CMK (cell line): ENCODE data around the gene ROBO2.

Experiments used
- DNase-seq: peaks from one replicate; pipeline ENCODE4 v3.0.0-alpha.2; 2010; ENCODE audit warnings: low read depth

Gene ROBO2

DNA sequence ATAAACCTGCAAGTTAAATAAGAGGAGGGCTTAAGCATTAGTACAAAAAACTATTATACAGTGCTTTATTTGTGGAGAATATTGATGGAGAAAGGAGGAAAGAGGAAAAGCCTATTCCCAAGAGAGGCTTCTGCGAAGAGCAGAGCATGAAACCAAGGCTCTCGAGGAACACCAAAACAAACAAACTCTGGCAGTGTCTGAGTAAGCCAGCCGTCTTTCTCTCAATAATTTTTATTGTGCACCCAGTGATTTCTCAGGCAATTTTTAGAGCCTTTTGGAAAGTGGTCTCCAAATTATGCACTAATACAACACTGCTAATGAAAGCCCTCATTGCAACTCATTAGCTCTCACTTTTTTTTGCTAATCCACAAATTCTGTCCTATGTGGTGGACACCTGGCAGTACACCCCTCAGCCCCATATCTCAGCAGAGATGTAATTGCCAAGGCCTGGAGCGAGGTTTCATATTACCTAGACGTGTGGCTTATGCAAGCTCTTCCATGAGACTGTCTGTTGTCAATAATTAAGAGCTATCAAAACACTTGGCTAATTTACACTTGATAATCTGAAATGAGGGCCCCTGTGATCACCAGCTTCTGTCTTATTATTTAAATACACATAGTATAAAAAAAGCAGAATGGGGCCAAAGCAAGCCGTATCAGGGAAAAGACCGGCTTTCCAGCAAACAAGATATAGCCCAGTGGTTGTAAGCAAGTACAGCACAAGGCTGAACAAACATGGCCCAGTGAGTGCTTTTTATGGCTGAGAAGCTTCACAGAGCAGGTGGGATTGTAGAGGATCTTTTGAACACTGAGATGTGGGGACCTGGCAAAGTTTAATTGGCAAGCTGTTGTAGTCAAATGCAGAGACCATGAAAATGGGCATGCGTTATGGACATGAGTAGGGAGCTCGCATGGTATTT lies 216.9 kb downstream of the ROBO2 start:
- no peak for DNase-seq

DNA sequence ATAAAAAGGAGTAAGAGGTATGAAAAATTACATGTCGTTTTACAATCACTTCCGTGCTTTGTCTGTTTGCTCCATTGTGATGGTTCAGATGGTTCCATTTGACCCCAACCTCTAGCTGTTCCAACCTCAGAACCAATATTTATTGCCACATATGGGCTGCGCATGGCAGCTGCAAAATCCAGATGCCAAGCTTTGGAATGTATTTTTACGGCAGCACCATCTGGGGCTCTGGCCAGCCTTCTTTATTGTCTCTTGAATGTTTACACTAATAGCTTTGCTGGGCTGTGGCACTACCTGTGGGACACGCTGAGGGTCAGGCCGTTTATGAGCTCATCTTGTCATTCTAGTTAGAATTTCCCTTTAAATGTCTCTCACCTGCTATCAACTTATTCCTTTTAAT lies 219.8 kb downstream of the ROBO2 start:
- no peak for DNase-seq

GRCh38 chr3:77262361-77262760 lies 222.5 kb downstream of the ROBO2 start:
- DNase-seq, result no peak

DNA sequence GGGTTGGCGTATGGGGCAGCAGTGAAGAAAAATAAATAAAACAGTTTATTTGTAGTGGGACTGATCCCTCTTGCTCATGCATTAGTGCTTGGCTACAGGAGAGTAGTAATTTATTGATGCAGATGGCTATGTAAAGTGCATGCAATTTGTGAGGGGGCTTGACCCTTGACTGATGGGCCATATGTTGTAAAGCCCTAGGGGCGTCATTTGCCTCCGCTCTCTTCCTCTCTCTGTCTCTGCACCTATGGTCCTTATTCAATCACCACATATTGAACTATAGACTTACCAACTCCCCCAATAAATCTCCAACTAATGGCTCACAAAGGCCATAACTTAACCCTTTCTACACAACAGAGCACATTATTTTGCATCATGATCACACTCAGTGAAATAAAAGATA lies 227.7 kb downstream of the ROBO2 start:
- no peak for DNase-seq

DNA sequence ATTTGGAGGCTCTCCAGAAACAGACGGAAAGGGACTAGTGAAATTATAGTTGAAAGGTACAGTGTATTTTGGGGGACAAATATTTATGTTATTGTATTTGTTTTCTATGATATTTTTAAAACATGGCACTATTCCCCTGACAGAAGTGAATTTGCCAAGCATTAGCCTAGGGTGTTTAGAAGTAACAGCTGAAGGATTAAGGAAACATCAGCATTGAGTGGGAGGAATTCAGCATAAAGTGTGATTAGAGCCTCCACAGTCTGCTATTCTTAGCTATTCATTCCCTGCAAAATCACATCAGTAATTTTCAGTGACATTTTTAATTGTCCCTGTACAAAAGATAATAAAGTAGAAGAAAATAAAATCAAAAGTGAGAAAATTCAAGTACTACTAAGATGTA lies 231.4 kb downstream of the ROBO2 start:
- no peak for DNase-seq

DNA sequence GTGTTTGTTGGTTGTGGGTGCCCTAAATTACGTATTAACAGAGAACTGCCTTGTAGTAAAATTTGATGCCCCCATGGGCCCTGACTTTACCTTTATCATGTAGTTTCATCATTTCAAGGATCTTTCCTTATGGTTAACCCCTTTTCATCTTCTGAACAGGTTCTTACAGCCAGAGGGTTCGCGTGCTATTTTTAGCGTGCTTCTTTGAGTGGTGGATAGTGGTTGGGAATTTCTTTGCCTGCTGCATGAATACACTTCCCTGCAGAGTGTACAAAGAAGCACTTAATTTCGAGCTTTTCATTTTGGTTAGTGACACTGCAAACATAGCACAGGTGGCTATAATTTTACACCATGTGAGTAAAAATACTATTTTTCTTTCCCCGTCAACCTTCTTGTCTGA lies 231.8 kb downstream of the ROBO2 start:
- DNase-seq, result no peak

DNA sequence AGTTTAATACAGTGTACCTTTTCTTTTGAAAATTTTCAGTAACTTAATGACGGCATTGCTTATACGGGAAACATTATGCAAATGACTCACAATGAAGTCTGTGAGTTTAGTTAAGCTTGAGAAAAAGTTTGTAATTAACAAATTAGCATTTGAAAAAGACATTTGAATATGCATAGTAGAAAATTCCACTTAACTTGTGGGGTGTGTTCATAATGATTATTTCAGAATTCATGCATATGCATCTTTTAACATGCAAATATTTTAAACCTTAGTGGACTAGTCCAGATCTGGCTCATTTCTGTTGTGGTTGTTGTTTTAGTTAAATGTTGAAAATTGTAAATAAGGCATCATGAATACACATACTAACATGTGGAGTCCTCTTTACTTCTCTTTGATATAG lies 239.4 kb downstream of the ROBO2 start:
- no peak for DNase-seq

DNA sequence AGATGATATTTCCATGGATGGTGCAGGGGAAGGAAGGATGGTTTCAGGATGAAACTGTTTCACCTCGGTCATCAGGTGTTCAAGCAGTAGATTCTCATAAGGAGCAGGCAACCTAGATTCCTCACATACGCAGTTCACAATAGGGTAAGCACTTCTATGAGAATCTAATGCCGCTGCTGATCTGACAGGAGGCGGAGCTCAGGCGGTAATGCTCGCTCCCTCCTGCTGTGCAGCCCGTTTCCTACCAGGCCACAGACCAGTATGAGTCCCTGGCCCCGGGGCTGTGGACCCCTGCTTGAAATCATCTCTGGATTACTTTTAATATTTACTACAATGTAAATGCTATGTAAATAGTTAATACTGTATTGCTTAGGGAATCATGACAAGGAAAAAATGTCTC lies 241.8 kb downstream of the ROBO2 start:
- DNase-seq, result no peak

GRCh38 chr3:77283108-77283507 lies 243.2 kb downstream of the ROBO2 start:
- DNase-seq, result no peak

GRCh38 chr3:77288348-77288747 lies 248.4 kb downstream of the ROBO2 start:
- no peak for DNase-seq

GRCh38 chr3:77296527-77296926 lies 256.6 kb downstream of the ROBO2 start:
- DNase-seq, result no peak

DNA sequence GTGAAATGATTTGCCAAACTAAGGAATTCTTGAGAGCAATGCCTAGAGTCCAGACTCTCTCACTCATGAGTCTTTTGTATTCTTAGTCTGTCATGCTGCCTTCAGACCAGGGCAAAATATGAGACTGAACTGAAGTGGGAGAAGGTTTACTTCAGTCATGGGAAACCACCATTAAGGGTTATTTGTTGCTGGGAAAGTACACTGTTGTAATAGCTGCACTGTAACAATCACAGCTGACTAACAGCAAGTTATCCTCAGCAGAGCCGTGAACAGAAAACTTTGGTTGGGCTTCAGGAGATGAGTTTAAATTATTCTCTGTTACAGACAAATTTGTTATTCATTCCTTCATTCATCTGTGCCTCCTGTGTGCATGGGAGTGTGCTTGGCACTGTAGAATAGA lies 258.5 kb downstream of the ROBO2 start:
- DNase-seq, result no peak

DNA sequence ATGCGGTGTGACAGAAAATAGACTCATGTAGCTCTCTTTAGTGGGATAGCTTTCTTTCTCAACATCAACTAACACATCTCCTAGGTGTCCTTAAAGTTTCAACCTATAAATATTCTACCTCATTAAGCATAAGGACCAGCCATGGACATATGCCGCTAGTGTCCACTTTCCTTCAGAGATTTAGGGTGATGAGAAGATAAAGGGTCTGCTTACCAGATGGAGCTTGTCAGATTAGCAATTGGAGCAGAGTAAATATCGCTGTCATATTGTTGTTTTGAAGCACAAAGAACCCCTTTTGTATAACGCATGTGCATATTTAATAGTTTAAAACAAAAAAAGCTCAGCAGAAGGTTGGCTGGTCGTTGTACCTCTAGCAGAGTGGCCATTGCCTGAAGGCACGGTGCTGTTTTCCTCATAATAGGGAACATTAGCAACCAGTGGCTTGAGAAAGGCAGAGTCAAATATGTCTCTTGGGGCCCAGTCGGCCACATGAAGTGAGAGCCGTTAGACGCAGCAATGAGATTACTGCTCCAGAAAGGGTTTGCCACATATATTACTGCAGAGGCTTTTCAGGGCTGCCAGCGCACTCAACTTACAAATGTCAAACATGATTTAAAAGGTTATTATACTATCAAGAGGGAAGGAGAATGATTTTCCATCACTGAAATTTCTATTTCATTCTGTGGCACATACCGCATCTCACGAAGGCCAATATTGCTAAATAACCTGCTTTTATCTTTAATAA lies 264.2 kb downstream of the ROBO2 start:
- DNase-seq, result no peak

DNA sequence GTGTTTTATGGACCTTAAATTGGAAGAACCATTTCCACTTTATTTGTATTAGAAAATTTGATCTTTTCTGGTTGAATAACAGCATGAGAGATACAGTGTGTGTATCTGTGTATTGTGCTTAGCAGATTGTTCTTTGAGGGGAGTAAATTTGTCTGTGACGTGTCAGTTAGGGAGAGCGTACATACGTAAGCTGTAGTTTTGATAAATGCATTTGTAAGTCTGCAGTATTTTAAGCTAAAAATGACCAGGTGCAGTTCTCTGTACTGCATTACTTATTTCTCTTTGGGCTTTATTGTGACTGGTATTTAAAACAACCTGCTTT lies 264.8 kb downstream of the ROBO2 start:
- no peak for DNase-seq

GRCh38 chr3:77309460-77309859 lies 269.6 kb downstream of the ROBO2 start:
- DNase-seq, result no peak

DNA sequence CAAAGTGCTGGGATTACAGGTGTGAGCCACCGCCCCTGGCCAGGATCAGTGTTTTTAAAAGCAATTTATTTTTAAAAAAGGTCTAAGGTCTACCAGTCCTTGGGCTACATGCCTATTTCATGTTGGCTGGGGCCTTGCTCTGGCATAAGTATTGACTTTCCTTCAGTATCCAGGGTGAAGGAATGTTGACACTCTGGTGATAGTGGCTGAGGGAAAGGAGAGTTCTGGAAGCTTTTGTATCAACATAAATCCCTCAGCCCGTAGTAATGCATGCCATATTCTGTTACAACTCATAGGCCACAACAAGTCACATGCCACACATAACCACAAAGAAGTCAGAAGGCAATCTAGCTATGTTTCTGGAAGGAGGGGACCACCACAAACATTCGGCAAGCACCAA lies 273.9 kb downstream of the ROBO2 start:
- no peak for DNase-seq

DNA sequence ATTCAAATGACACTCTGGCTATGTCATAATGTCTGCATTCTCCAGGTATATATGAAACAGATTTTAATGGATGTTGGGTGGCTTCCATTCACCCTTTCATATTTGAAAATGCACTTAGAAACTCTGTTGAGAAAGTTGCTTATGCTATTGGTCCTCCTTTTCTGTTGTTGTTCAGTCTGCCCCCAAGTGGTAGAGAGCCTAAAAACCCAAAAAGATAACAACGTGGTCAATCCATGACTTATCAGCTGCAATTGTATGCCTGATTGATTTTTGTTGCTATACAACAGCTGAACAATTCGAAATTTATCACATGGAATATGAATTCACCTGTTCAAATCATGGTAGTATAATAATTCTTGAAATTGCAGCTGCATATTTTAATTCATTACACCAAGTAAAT lies 279.8 kb downstream of the ROBO2 start:
- DNase-seq, result no peak

- no peak for DNase-seq
Measured at GRCh38 chr3:77320514-77320913, 280.6 kb downstream of the ROBO2 start.

DNA sequence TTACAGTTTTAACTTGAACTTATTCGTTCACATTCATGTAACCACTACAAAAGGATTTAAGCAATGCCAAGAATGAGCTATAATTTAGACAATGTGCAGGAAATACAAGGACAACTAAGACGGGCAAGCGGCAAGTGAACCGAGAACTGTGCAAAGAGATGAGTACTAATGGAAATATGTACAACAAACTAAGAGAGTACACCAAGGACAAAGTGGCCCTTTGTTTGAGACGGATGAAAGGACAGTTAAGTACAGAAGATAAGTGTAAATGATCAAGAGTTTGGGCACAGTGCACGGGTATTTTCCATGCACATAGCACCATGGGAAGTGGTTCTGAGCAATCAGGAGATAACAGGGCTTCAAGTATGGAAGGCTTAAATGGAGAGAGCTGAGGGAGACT lies 281.7 kb downstream of the ROBO2 start:
- DNase-seq, result no peak

- DNase-seq, result no peak
Measured at GRCh38 chr3:77323626-77324025, 283.7 kb downstream of the ROBO2 start.

GRCh38 chr3:77324105-77324504 lies 284.2 kb downstream of the ROBO2 start:
- no peak for DNase-seq

GRCh38 chr3:77325280-77325679 lies 285.4 kb downstream of the ROBO2 start:
- DNase-seq, result no peak

DNA sequence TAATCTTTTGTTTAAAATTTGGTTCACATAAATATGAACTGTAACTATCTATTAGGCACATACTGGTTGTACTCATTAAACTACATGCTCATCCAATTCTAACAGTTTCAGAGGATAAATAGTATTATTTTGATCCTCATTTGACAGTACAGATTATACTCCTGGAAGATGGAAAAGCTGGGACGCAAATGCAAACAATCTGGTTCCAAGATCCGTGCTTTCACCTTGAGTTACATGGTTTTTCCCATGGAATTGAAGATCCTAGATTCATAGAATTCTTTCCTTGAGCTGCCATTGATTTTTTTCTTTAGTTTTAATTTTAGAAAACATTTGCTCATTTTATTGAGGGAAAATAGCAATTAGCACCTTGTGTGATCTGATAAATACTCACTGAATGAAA lies 285.8 kb downstream of the ROBO2 start:
- no peak for DNase-seq

- DNase-seq, result no peak
Measured at GRCh38 chr3:77326586-77326985, 286.7 kb downstream of the ROBO2 start.
